ENCODE results near the gene CLCN7. TPM values are rescaled to one million over a fixed set of nuclear protein-coding genes. Genes with fewer than 3 reads are reported as not detected.

Gene CLCN7, protein sequence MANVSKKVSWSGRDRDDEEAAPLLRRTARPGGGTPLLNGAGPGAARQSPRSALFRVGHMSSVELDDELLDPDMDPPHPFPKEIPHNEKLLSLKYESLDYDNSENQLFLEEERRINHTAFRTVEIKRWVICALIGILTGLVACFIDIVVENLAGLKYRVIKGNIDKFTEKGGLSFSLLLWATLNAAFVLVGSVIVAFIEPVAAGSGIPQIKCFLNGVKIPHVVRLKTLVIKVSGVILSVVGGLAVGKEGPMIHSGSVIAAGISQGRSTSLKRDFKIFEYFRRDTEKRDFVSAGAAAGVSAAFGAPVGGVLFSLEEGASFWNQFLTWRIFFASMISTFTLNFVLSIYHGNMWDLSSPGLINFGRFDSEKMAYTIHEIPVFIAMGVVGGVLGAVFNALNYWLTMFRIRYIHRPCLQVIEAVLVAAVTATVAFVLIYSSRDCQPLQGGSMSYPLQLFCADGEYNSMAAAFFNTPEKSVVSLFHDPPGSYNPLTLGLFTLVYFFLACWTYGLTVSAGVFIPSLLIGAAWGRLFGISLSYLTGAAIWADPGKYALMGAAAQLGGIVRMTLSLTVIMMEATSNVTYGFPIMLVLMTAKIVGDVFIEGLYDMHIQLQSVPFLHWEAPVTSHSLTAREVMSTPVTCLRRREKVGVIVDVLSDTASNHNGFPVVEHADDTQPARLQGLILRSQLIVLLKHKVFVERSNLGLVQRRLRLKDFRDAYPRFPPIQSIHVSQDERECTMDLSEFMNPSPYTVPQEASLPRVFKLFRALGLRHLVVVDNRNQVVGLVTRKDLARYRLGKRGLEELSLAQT
- 68.9 TPM for polyA plus RNA-seq (2013, experiment 1 of 4)
- 68.0 TPM for polyA plus RNA-seq (2013, experiment 2 of 4)
- polyA plus RNA-seq (2013, experiment 3 of 4), result 46.4 TPM
- 59.1 TPM for polyA plus RNA-seq (2013, experiment 4 of 4)

DNA sequence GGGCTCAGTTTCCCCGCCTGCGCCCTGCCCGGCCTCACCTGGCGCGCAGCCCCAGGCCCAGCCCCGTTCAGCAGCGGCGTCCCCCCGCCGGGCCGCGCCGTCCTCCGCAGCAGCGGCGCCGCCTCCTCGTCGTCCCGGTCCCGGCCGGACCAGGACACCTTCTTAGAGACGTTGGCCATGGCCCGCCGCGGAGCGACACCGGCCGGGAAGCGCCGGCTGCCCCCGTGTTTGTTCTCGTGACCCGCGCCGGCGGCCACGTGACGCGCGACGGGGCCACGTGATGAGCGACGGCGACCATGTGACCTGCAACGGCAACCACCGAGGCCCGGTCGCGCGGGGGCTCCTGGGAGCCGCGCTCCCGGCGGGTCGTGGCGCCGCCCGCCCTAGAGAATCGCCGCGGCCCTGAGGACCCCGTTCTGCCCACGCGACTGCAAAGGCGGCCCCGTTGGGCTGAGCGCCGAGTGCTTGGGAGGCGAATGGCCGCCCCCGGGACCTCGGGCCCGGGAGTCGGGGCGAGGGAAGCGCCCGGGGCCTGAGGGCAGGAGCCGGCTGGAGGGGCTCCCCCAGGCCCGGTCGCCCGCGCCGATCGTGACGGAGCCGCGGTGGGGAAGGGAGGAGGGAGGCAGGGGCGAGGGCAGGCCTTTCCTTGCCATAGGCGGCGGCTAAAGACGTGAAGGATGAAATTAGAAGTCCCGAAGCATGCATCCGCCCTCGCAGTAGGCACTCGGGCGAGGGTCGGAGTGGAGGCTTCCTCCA, at the start of gene CLCN7:
Gene CLCN7 (minus strand): TSS at position 233 of the 756 bp plus-strand sequence. CDS start 54 bp downstream, at position 179.
- no peak within 1 kb of the TSS for H3K27ac ChIP-seq (ENCODE audit: insufficient read depth, low read depth, low read length, poor library complexity, severe bottlenecking)
- no peaks in the 10 kb centered on the region for H3K4me1 ChIP-seq (ENCODE audit: control insufficient read depth, insufficient read depth, low read length)
- H3K36me3 ChIP-seq (ENCODE audit: control insufficient read depth, insufficient read depth, low read length), result no peaks in the 10 kb centered on the region
- WGBS, 2 experiments, result 2% methylated on average over 99 of the region's 99 CpGs
- H3K9me3 ChIP-seq (ENCODE audit: control insufficient read depth, low read length), result no peaks in the 10 kb centered on the region
- H3K4me3 ChIP-seq (ENCODE audit: insufficient read depth, low read depth, low read length), result peak within 1 kb of the TSS; percentile 64
- H3K27me3 ChIP-seq (ENCODE audit: control insufficient read depth, insufficient read depth, low read length, poor library complexity, severe bottlenecking), result no peaks in the 10 kb centered on the region

GRCh38 chr16:1524366-1524765, 49.5 kb upstream of the CLCN7 start:
- no peak overlapping the region for H3K27ac ChIP-seq (ENCODE audit: insufficient read depth, low read depth, low read length, poor library complexity, severe bottlenecking)
- no peaks in the 10 kb centered on the region for H3K27me3 ChIP-seq (ENCODE audit: control insufficient read depth, insufficient read depth, low read length, poor library complexity, severe bottlenecking)
- no peak overlapping the region for H3K4me3 ChIP-seq (ENCODE audit: insufficient read depth, low read depth, low read length)
- 95 to 97% methylated on average over 26 of the region's 26 CpGs for WGBS, 2 experiments
- H3K9me3 ChIP-seq (ENCODE audit: control insufficient read depth, low read length), result no peaks in the 10 kb centered on the region
- H3K4me1 ChIP-seq (ENCODE audit: control insufficient read depth, insufficient read depth, low read length), result no peaks in the 10 kb centered on the region
- peaks cover 10% of the 10 kb centered on the region for H3K36me3 ChIP-seq (ENCODE audit: control insufficient read depth, insufficient read depth, low read length)

GRCh38 chr16:1523581-1524245, 48.9 kb upstream of the CLCN7 start:
- no peaks in the 10 kb centered on the region for H3K4me1 ChIP-seq (ENCODE audit: control insufficient read depth, insufficient read depth, low read length)
- H3K27me3 ChIP-seq (ENCODE audit: control insufficient read depth, insufficient read depth, low read length, poor library complexity, severe bottlenecking), result no peaks in the 10 kb centered on the region
- H3K9me3 ChIP-seq (ENCODE audit: control insufficient read depth, low read length), result no peaks in the 10 kb centered on the region
- no peak overlapping the region for H3K27ac ChIP-seq (ENCODE audit: insufficient read depth, low read depth, low read length, poor library complexity, severe bottlenecking)
- no peak overlapping the region for H3K4me3 ChIP-seq (ENCODE audit: insufficient read depth, low read depth, low read length)
- WGBS, 2 experiments, result 95 to 96% methylated on average over 30 of the region's 30 CpGs
- peaks cover 10% of the 10 kb centered on the region for H3K36me3 ChIP-seq (ENCODE audit: control insufficient read depth, insufficient read depth, low read length)

GRCh38 chr16:1520461-1520860, 45.6 kb upstream of the CLCN7 start:
- peaks cover 10% of the 10 kb centered on the region for H3K36me3 ChIP-seq (ENCODE audit: control insufficient read depth, insufficient read depth, low read length)
- WGBS, 2 experiments, result 94 to 96% methylated on average over 19 of the region's 19 CpGs
- no peaks in the 10 kb centered on the region for H3K4me1 ChIP-seq (ENCODE audit: control insufficient read depth, insufficient read depth, low read length)
- H3K27ac ChIP-seq (ENCODE audit: insufficient read depth, low read depth, low read length, poor library complexity, severe bottlenecking), result no peak overlapping the region
- H3K9me3 ChIP-seq (ENCODE audit: control insufficient read depth, low read length), result no peaks in the 10 kb centered on the region
- no peaks in the 10 kb centered on the region for H3K27me3 ChIP-seq (ENCODE audit: control insufficient read depth, insufficient read depth, low read length, poor library complexity, severe bottlenecking)
- H3K4me3 ChIP-seq (ENCODE audit: insufficient read depth, low read depth, low read length), result no peak overlapping the region

DNA sequence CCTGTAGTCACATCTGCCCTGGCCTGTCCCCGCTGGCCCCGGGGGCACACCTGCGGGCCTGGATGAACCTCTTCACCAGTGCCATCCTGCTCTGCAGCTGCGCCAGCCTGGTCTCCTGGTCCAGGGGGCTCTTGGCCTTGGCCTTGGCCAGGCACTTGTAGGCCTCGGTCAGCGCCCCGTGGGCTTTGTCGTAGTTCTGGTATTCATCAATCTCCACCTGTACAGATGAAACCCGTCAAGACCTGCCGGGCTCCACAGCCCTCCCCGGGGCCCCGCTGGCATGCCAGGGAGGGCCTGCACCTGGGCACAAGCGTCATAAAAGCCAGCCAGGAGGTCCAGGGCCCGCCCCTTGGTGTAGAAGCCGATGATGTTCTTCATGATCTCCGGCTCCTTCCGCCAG, 45.0 kb upstream of the CLCN7 start:
- Histone ChIP-seq H3K4me1 (ENCODE audit: control insufficient read depth, insufficient read depth, low read length) (no peaks in the 10 kb centered on the region), H3K4me3 (ENCODE audit: insufficient read depth, low read depth, low read length) (no peak overlapping the region), H3K36me3 (ENCODE audit: control insufficient read depth, insufficient read depth, low read length) (peaks cover 14% of the 10 kb centered on the region), H3K27ac (ENCODE audit: insufficient read depth, low read depth, low read length, poor library complexity, severe bottlenecking) (no peak overlapping the region), H3K27me3 (ENCODE audit: control insufficient read depth, insufficient read depth, low read length, poor library complexity, severe bottlenecking) (no peaks in the 10 kb centered on the region), H3K9me3 (ENCODE audit: control insufficient read depth, low read length) (no peaks in the 10 kb centered on the region)
- 95 to 97% methylated on average over 17 of the region's 17 CpGs for WGBS, 2 experiments

DNA sequence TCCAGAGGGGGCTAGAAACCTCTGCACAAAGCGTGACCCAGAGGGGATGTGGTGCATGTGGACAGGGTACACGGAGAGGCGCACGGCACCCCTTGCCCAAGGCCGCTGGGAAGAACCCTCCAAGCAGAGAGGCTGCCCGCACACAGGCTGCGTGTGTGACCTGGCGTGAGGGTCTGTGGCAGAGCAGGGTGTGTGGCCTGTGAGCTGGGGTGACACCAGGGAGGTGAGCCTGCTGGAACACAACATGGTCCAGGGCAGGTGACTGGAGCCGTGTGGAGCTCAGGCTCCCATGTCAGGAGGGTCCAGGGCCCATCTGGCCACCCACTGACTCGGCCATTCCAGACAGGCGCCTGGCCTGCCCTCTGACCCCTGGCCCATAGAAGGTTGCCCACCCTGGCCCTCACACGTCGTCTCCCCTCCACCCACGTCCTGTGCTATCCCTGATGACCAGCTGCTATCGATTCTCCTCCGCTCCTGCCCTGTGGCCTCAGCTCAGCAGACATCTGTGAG, 43.9 kb upstream of the CLCN7 start:
- Histone ChIP-seq H3K36me3 (ENCODE audit: control insufficient read depth, insufficient read depth, low read length) (peaks cover 14% of the 10 kb centered on the region), H3K27ac (ENCODE audit: insufficient read depth, low read depth, low read length, poor library complexity, severe bottlenecking) (no peak overlapping the region), H3K4me3 (ENCODE audit: insufficient read depth, low read depth, low read length) (no peak overlapping the region), H3K9me3 (ENCODE audit: control insufficient read depth, low read length) (no peaks in the 10 kb centered on the region), H3K4me1 (ENCODE audit: control insufficient read depth, insufficient read depth, low read length) (no peaks in the 10 kb centered on the region), H3K27me3 (ENCODE audit: control insufficient read depth, insufficient read depth, low read length, poor library complexity, severe bottlenecking) (no peaks in the 10 kb centered on the region)
- 94% methylated on average over 16 of the region's 16 CpGs for WGBS, 2 experiments

GRCh38 chr16:1514507-1514906, 39.7 kb upstream of the CLCN7 start:
- no peaks in the 10 kb centered on the region for H3K4me1 ChIP-seq (ENCODE audit: control insufficient read depth, insufficient read depth, low read length)
- WGBS, 2 experiments, result 96% methylated on average over 2 to 3 of the region's 3 CpGs
- H3K36me3 ChIP-seq (ENCODE audit: control insufficient read depth, insufficient read depth, low read length), result peaks cover 8% of the 10 kb centered on the region
- no peak overlapping the region for H3K4me3 ChIP-seq (ENCODE audit: insufficient read depth, low read depth, low read length)
- no peaks in the 10 kb centered on the region for H3K9me3 ChIP-seq (ENCODE audit: control insufficient read depth, low read length)
- H3K27me3 ChIP-seq (ENCODE audit: control insufficient read depth, insufficient read depth, low read length, poor library complexity, severe bottlenecking), result no peaks in the 10 kb centered on the region
- H3K27ac ChIP-seq (ENCODE audit: insufficient read depth, low read depth, low read length, poor library complexity, severe bottlenecking), result no peak overlapping the region

GRCh38 chr16:1512774-1513173, 37.9 kb upstream of the CLCN7 start:
- no peak overlapping the region for H3K4me3 ChIP-seq (ENCODE audit: insufficient read depth, low read depth, low read length)
- 93 to 96% methylated on average over 15 of the region's 15 CpGs for WGBS, 2 experiments
- H3K27ac ChIP-seq (ENCODE audit: insufficient read depth, low read depth, low read length, poor library complexity, severe bottlenecking), result no peak overlapping the region
- H3K9me3 ChIP-seq (ENCODE audit: control insufficient read depth, low read length), result no peaks in the 10 kb centered on the region
- no peaks in the 10 kb centered on the region for H3K27me3 ChIP-seq (ENCODE audit: control insufficient read depth, insufficient read depth, low read length, poor library complexity, severe bottlenecking)
- H3K4me1 ChIP-seq (ENCODE audit: control insufficient read depth, insufficient read depth, low read length), result no peaks in the 10 kb centered on the region
- H3K36me3 ChIP-seq (ENCODE audit: control insufficient read depth, insufficient read depth, low read length), result peaks cover 8% of the 10 kb centered on the region

DNA sequence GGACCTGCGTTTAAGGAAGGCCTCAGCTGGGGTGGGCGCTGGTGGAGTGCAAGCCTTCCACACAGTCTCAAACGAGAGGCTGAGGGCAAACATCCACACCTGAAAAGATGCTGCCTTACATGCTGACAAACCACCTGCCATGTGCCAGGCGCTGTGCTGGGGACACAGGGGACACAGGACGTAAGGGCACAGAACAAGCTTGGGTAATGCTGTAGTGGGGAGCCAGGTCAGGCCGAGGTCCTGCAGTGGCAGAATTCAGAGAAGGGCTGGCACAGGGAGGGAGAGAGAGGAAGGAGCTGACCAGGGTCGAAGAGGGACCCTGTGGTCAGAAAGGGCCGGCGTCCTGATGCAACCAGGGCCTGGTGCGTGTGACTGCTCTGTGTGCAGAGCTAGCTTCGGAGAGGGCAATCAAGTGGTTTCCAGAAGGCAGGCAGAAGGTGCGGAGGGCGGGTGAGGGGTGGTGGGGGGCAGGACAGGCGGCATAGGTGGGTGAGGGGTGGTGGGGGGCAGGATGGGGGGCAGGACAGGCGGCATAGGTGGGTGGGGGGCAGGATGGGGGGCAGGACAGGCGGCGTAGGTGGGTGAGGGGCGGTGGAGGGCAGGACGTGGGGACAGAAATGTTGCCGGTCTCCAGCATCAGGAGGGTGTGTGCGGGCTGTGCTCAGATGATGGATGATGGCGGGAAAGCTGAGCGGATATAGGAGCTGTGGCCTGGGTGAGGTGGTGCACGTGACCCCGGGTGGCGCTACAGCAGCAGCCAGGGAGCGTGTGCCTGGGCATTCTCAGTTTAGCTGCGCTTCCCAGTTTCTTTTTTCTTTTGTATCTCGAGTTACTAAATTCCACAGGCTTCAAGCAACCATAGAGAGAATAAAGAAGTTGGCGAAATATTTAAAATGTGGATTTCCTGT, 37.1 kb upstream of the CLCN7 start:
- no peak overlapping the region for H3K27ac ChIP-seq (ENCODE audit: insufficient read depth, low read depth, low read length, poor library complexity, severe bottlenecking)
- WGBS, 2 experiments, result 91 to 93% methylated on average over 30 of the region's 30 CpGs
- H3K27me3 ChIP-seq (ENCODE audit: control insufficient read depth, insufficient read depth, low read length, poor library complexity, severe bottlenecking), result no peaks in the 10 kb centered on the region
- H3K4me3 ChIP-seq (ENCODE audit: insufficient read depth, low read depth, low read length), result no peak overlapping the region
- H3K9me3 ChIP-seq (ENCODE audit: control insufficient read depth, low read length), result no peaks in the 10 kb centered on the region
- peaks cover 8% of the 10 kb centered on the region for H3K36me3 ChIP-seq (ENCODE audit: control insufficient read depth, insufficient read depth, low read length)
- H3K4me1 ChIP-seq (ENCODE audit: control insufficient read depth, insufficient read depth, low read length), result no peaks in the 10 kb centered on the region
